Cerebellar nuclear complex (tissue), 1 donor: Measurements from ENCODE around the gene DNAJB13.
"Not testable (repeated sequence)": the region's sequence is repeated elsewhere in the genome, so short reads cannot be mapped to it uniquely, and the experiment has no call there.

Source experiments
- DNase-seq, 2 experiments: peaks; one replicate each; lab custom pipeline; 2025; lab: John Stamatoyannopoulos, UW

Gene DNAJB13, protein sequence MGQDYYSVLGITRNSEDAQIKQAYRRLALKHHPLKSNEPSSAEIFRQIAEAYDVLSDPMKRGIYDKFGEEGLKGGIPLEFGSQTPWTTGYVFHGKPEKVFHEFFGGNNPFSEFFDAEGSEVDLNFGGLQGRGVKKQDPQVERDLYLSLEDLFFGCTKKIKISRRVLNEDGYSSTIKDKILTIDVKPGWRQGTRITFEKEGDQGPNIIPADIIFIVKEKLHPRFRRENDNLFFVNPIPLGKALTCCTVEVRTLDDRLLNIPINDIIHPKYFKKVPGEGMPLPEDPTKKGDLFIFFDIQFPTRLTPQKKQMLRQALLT

DNA sequence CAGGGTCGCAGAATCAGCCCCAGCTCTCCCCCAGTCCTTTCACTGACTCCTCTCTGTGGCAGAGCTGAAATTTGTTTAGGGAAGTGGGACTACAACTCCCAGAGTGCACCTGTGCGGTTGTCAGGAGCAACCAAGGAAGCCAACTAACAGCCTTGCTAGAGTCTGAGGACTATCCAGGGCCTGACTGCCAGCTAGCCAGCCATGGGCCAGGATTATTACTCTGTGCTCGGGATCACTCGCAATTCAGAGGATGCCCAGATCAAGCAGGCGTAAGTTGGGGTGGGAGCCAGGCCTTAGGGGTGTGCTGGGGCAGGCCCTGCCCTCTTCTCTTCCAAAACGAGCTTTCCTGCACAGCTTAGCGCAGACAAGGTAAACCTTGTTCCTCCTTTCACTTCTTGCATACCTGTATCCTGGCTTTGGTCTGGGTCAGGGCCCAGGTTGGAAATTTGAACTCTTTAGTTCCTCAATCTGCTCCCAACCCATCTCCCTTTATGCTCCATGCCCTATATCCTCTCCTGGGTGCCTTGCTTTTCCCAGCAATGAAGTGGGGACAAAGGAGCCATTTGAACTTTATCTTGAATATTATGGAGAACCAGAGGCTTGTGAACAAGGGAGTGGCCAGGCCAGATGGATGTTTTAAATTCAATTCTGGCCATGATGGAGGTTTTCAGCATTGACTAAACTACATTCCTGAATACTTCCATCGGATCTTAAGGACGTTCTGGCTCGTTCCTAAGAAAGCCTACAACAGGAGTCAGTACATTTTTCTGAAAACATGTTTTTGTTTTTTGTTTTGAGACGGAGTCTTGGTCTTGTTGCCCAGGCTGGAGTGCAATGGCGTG lies at the start of gene DNAJB13:
Gene DNAJB13, plus strand, starts transcription at position 158 of the 842 bp plus-strand sequence. Its CDS starts 44 bp downstream, at position 202.
- DNase-seq: no peak

DNA sequence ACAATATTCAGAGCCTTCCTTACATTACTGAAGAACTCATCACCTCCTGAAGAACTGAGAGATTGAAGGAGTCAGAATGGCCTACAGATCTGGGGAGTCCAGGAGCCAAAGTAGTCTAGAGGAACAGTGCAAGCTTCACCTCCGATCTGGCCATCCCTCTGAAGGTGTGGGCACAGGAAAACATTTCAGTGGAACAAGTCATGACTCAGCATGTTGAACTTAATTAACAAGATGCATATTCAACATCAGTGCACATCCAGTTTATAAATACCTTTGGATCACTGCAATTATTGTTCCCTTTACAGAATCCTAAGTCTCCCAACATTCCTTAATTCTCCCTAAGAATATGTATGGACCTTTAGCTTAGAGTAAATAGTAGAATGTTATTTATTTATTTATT lies 48.5 kb upstream of the DNAJB13 start:
- DNase-seq: no peak

- no peak for DNase-seq
Observed at GRCh38 chr11:73907191-73907590, 43.6 kb upstream of the DNAJB13 start.

GRCh38 chr11:73912026-73912425 lies 38.8 kb upstream of the DNAJB13 start:
- no peak for DNase-seq

DNA sequence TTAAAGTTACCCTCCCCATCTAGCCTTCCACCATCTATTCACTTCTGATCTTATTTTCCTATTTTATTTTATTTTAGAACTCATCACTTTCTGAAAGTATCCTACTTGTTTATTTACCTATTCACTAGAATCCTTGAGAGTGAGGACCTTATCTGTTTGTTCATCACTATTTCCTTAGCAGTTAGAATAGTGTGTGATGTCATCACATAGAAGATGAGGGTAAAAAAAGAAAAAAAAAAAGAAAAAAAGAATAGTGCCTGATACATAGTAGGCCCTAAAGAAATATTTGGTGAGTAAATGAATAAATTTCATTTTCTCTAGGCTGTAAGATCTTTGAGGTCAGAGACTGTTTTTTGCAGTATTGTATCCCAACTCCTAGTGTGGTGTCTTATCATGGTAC lies 37.4 kb upstream of the DNAJB13 start:
- DNase-seq: no peak

DNA sequence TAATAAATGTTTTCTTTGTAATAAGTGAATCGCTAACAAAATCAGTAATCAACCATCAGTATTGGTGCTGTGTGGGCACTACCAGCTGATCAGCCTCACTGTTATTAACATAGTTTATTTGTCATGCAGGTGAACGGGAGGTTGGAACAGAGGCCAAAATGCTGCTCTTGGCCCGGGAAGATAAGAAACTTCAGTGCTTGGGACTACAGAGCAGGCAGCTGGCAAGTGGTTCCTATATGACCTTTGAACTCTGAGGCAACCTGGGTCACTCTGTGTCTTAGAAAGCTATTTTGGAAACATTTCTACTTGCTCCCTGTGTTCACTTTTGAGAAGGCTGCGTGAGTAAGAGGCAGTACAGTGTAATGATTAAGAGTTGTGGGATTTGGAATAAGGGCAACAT lies 36.5 kb upstream of the DNAJB13 start:
- DNase-seq: no peak

DNA sequence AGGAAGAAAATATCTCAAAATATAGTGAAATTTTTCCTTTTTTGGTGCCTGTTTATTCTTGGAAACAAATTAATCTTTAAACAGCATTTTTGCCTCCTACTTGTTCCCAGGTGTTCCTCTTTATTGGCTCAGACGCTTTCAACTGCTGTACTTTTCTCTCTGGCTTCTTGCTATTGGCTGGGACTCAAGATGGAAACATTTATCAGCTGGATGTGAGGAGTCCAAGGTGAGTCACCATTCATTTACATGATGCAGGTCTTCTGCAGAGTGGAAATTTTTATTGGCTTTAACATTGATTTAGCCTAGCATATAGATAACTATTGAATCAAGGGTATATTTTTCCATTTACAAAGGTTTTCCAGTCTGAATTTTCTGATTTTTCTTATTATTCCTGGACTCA lies 34.4 kb upstream of the DNAJB13 start:
- DNase-seq: no peak

DNA sequence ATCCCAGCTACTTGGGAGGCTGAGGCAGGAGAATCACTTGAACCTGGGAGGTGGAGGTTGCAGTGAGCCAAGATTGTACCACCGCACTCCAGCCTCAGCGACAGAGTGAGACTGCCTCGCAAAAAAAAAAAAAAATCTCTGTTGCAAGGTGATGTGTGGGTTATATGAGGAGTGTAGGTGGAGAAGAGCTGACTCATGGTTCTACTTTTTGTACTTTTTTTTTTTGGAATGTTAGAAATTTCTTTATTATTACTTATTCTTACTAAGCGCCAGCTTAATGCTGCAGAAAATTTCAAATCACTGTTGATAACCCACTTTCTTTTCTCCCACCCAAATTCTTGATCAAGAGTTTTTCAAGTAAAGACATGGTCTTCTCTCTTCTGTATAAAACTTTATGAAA lies 29.6 kb upstream of the DNAJB13 start:
- no peak for DNase-seq

- no peak for DNase-seq
Observed at GRCh38 chr11:73929388-73929787, 21.4 kb upstream of the DNAJB13 start.

DNA sequence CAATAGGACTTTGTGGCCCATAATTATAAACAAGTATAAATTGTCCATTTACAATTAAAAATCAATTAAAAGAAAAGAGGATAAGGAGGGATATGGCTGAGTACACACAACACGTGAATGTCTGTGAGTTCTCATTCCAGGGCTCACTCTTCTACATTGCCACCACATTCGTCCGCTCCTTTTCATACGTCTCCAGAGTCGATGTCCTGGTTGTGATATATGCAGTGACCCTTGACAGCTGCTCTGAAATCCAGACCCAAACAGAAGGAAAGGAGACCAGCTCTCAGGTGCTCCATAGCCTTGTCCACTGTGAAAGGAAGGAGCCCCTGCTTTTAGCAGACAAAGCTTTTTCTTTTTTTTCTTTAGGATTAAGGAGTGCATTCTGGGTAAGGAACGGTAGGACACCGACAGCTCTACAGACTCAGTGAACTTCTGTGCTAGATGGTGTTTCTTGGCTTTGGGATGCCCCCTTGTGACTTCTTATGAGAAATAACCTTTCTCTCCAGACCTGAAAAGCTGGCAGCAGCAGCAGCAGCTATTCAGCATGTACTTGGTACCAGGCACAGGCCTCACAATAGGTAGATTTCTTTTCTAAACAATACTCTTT lies 19.7 kb upstream of the DNAJB13 start:
- DNase-seq: no peak

GRCh38 chr11:73931951-73932350 lies 18.9 kb upstream of the DNAJB13 start:
- no peak for DNase-seq

DNA sequence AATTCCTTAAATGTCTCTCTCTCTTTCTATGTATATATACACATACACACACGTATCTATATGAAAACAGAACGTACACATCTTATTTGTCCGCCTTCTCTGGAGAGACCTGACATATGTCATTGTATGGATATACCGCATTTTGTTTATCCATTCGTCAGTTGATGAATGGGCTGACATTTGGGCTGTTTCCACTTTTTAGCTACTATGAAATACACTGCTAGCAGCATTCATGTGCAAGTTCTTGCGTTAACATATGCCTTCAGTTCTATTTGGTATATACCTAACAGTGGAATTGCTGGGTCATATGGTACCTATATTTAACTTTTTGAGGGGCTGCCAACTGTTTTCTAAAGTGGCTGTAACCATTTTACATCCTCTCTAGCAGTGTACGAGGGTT lies 18.0 kb upstream of the DNAJB13 start:
- no peak for DNase-seq

GRCh38 chr11:73936047-73936446 lies 14.8 kb upstream of the DNAJB13 start:
- DNase-seq: not testable (repeated sequence)

GRCh38 chr11:73939096-73939495 lies 11.7 kb upstream of the DNAJB13 start:
- DNase-seq: no peak

DNA sequence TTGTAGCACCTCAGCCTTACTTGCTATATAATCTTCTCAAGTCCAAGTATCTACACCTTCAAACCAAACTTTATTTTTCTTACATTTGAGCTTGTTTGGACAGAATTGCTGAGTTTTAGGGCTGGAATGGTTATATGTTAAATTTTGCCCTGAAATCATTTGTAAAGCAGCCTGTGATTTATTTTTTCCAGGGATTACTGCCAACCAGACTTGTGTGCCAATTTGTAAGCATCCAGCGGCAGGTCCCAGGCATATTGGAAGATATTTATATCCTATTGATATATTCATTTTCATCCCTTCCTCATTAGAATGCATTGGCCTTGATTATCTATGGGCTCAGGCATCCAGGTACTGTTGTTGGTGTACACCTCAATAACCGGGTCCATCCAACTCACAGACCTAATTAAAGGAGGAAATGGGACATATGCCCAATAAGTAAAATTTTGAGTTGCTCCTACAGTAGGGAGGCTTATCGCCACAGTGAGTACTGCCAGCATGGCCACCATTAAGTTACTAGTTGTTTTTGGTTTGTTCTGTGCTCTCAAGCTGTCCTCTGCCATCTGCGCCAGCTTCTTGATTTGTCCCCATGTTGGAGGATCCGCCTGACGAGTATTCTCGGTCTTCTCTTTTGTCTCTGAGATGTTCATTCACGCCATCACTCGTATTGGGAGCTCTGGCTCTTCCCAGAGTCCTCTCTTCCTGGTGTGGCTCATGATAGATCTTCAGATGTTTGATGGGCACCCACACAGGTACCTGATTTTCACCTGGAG lies 9.8 kb upstream of the DNAJB13 start:
- no peak for DNase-seq

DNA sequence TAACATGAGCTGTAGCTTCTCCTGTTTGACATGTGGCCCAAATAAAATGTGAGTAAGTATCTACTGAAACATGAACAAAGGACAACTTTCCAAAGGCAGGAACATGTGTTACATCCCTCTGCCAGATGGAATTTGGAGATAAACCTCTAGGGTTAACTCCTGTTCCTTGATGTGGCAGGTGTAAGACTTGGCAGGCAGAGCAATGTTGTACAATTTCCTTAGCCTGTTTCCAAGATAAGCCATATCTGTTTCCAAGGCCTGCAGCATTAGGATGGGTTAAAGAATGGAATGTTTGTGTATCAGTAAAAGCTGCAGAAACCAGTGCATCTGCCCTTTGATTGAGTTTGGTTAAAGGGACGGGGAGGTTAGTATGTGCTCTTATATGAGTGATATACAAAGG lies 8.8 kb upstream of the DNAJB13 start:
- no peak for DNase-seq

DNA sequence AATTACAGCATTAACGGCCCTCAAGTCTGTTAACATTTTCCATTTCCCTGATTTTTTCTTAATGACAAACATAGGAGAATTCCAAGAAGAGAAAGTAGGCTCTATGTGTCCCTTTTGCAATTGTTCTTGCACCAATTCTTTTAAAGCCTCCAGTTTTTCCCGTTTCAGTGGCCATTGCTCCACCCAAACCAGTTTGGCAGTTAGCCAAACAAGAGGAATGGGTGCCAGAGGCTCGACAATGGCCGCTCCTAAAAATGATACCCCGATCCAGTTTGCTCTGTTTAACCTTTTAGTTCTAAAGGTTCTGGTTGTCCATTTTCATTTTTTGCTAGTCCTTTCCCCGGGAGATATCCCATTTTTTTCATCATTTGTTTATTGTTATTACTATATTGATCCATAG lies 6.7 kb upstream of the DNAJB13 start:
- no peak for DNase-seq

GRCh38 chr11:73944901-73945300 lies 5.9 kb upstream of the DNAJB13 start:
- DNase-seq: no peak

DNA sequence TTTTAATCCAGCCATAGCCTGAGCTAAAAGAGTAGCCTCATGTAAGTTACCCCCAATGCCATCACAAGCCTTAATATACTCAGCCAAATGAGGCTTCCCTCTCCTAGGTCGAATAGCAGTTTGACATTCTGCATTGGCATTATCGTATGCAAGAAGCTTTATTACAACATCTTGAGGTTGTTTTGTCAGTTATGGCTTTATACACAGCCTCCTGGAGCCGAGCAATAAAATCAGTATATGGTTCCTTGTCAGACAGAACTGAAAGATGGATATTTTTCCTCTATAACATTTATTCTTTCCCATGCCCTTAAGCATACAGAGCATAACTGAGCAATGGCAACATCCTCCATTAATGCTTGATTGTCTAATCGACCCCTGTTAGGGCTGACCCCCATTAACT lies 5.4 kb upstream of the DNAJB13 start:
- no peak for DNase-seq

DNA sequence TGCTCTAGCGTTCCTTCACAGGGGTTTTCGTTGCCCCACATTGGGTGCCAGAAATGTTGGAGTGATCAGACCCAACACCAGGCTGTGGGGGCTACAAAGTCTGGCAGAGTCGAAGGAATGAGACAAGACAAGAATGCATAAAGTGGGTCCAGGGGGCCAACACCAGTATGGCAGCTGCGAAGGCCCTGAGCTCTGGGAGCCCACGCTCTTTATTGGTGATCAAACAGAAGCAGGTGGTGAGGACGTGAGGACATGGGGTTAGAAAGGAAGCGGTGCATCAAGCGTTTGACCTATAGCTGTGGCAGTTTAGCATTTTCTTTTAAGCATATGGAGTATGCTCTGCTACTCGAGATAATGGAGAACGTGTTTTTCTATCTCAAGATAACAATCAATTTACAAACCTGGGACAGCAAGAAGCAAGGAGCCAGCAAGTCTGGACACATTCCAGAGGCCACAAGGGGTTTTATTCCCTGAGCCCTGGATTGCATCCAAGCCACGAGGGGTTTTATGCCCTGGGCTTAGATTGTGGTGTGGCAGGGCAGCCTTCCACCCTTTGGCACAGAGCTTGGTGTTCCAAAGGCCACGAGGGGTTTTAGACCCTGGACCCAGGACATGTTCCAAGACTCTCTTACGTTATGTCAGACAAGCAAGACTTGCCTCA lies 3.9 kb upstream of the DNAJB13 start:
- DNase-seq: no peak

DNA sequence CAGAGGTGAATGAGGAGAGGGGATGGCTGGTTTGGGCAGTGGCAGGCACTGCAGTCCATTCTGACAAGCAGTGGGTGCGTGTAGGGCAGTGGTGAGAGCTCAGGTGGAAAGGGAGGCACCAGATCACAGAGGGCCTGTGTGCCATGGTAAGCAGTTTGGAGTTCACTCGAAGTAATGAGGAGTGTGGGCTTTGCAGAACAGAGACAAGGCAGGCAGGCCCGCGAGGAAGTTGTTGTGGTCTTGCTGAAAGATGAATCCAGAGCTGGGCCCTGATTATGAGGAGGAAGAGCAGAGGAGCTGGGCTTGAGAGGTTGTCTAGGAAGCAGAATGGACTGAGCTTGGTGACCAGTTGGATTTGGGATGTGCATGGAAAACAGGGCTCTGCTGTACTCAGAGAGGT lies 1.6 kb upstream of the DNAJB13 start:
- DNase-seq: no peak

DNA sequence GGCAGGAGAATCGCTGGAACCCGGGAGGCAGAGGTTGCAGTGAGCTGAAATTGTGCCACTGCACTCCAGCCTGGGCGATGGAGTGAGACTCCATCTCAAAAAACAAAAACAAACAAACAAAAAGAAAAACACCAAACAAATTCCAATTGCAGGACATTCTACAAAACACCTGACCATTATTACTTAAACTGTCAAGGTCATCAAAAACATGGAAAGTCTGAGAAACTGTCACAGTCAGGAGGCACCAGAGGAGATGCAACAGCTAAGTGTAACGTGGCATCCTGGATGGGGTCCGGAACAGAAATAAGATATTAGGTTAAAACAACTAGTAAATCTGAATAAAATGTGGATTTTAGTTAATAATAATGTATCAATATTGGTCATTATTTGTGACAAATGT lies 914 bp upstream of the DNAJB13 start:
- DNase-seq: no peak
